Upper lobe of right lung (tissue), 1 donor: ENCODE results near the gene DYNLT2. TPM values are rescaled to one million over a fixed set of nuclear protein-coding genes. Genes with fewer than 3 reads are reported as not detected.
A peak's percentile ranks its signal among the peaks of the same experiment; 100 is the strongest.

Source experiments
- ATAC-seq: fragments of 200-7000 bp; cut with Tn5 transposase; one replicate; pipeline ENCODE4 v1.9.1; 2020; ENCODE audit warnings: mild to moderate bottlenecking, moderate library complexity
- DNase-seq: peaks from one replicate; pipeline ENCODE4 v3.0.0-alpha.2; 2020
- H3K27ac ChIP-seq: fragments of 200-600 bp; one replicate; pipeline ENCODE4 v1.8.0; 2022
- H3K27me3 ChIP-seq: fragments of 200-600 bp; one replicate; pipeline ENCODE4 v1.8.0; 2022; ENCODE audit warnings: mild to moderate bottlenecking
- H3K36me3 ChIP-seq: fragments of 200-600 bp; one replicate; pipeline ENCODE4 v1.8.0; 2022
- H3K4me1 ChIP-seq: fragments of 200-600 bp; one replicate; pipeline ENCODE4 v1.8.0; 2022
- H3K4me3 ChIP-seq: fragments of 200-600 bp; one replicate; pipeline ENCODE4 v1.8.0; 2022; ENCODE audit warnings: mild to moderate bottlenecking
- H3K9me3 ChIP-seq: fragments of 200-600 bp; one replicate; pipeline ENCODE4 v1.8.0; 2022
- CTCF ChIP-seq: fragments of 200-600 bp; IDR thresholded peaks from one replicate; pipeline ENCODE4 v1.8.0; 2022; ENCODE audit warnings: antibody characterized with exemption
- intact Hi-C: fragments of 100-400 bp; cut with DNase I; formaldehyde crosslinking; loops from one replicate; pipeline ENCODE4 v1.11.0; 2022
- total RNA-seq: library from RNA; stranded (reverse); fragmentation: NEBNext Ultra II Directional; extraction: Animal tissue kit (Norgen Biotek cat#: 25700); gene quantifications from one replicate; pipeline ENCODE4 v1.2.1, GENCODE V29; 2021
- donor health status: DM: no; HTN: yes; CAD: no; lungs with severe emphysema.

Gene DYNLT2
- total RNA-seq, 1 donor from 2014 or later = 1.2 TPM

- no peak overlapping the region for H3K4me3 ChIP-seq
- TF ChIP-seq CTCF = no peak
- no peak for ATAC-seq
- no peaks in the 10 kb centered on the region for H3K4me1 ChIP-seq
- no peaks in the 10 kb centered on the region for H3K27me3 ChIP-seq
- peaks cover 66% of the 10 kb centered on the region for H3K36me3 ChIP-seq
- intact Hi-C loops = no loop called here
- H3K27ac ChIP-seq = no peak overlapping the region
- no peaks in the 10 kb centered on the region for H3K9me3 ChIP-seq
- no peak for DNase-seq
Observed at GRCh38 chr6:169710009-169710408, 41.4 kb downstream of the DYNLT2 start.

- Histone ChIP-seq H3K9me3 (no peaks in the 10 kb centered on the region), H3K27me3 (no peaks in the 10 kb centered on the region), H3K36me3 (peaks cover 66% of the 10 kb centered on the region), H3K4me1 (peaks cover 6% of the 10 kb centered on the region), H3K27ac (no peak overlapping the region), H3K4me3 (no peak overlapping the region)
- ATAC-seq = no peak
- TF ChIP-seq CTCF = no peak
- intact Hi-C loops = no loop called here
- no peak for DNase-seq
Observed at GRCh38 chr6:169709293-169709692, 42.1 kb downstream of the DYNLT2 start.

- H3K4me1 ChIP-seq = peaks cover 21% of the 10 kb centered on the region
- H3K9me3 ChIP-seq = no peaks in the 10 kb centered on the region
- TF ChIP-seq CTCF = no peak
- no peak overlapping the region for H3K27ac ChIP-seq
- H3K4me3 ChIP-seq = no peak overlapping the region
- peaks cover 59% of the 10 kb centered on the region for H3K36me3 ChIP-seq
- no peak for DNase-seq
- no peak for ATAC-seq
- no peaks in the 10 kb centered on the region for H3K27me3 ChIP-seq
- intact Hi-C loops = no loop called here
Observed at GRCh38 chr6:169707772-169708171, 43.6 kb downstream of the DYNLT2 start.

GRCh38 chr6:169702840-169703246 lies 48.5 kb downstream of the DYNLT2 start:
- Histone ChIP-seq H3K36me3 (peaks cover 17% of the 10 kb centered on the region), H3K4me1 (peaks cover 35% of the 10 kb centered on the region), H3K27ac (peak overlapping the region; percentile 93), H3K9me3 (no peaks in the 10 kb centered on the region), H3K4me3 (peak overlapping the region; percentile 76), H3K27me3 (no peaks in the 10 kb centered on the region)
- DNase-seq (no peak), ATAC-seq (no peak)
- TF ChIP-seq CTCF = no peak
- intact Hi-C loops = no loop called here

GRCh38 chr6:169701954-169702839 lies 49.2 kb downstream of the DYNLT2 start, which contains the start of the genes C6orf120 and WDR27:
Gene C6orf120, plus strand, starts transcription at chr6:169702126. Its CDS starts 334 bp downstream, at chr6:169702460.
Gene WDR27, minus strand, starts transcription at chr6:169702029. Its CDS starts 13,024 bp downstream, at chr6:169689005.
- H3K4me1 ChIP-seq = peaks cover 35% of the 10 kb centered on the region
- peaks cover 15% of the 10 kb centered on the region for H3K36me3 ChIP-seq
- intact Hi-C loops = no loop called here
- no peaks in the 10 kb centered on the region for H3K27me3 ChIP-seq
- TF ChIP-seq CTCF = no peak
- peak within 1 kb of the TSS; percentile 76 for H3K4me3 ChIP-seq
- ATAC-seq = peak; percentile 97
- peak within 1 kb of the TSS; percentile 93 for H3K27ac ChIP-seq
- DNase-seq = peak; percentile 99
- H3K9me3 ChIP-seq = no peaks in the 10 kb centered on the region
